Ecto neural progenitor cell (in vitro differentiated cells): ENCODE data around the gene RPH3AL.

ENCODE experiments used
- DNase-seq: peaks from one replicate; pipeline ENCODE4 v3.0.0-alpha.2; 2018; ENCODE audit warnings: low spot score

Gene RPH3AL

GRCh38 chr17:353213-353837 lies 718 bp upstream of the RPH3AL start:
- DNase-seq = no peak

GRCh38 chr17:351875-352420 lies 659 bp downstream of the RPH3AL start:
- DNase-seq = peak; percentile 58

GRCh38 chr17:351449-351738 lies 1.2 kb downstream of the RPH3AL start:
- DNase-seq = no peak

- DNase-seq = no peak
Measured at GRCh38 chr17:350706-351448, 1.7 kb downstream of the RPH3AL start.

- DNase-seq = no peak
Measured at GRCh38 chr17:349666-350065, 2.9 kb downstream of the RPH3AL start.

- DNase-seq = no peak
Measured at GRCh38 chr17:348692-349425, 3.7 kb downstream of the RPH3AL start.

- DNase-seq = no peak
Measured at GRCh38 chr17:348012-348411, 4.6 kb downstream of the RPH3AL start.

- no peak for DNase-seq
Measured at GRCh38 chr17:347309-347899, 5.2 kb downstream of the RPH3AL start.

- DNase-seq = no peak
Measured at GRCh38 chr17:345992-346785, 6.4 kb downstream of the RPH3AL start.

- no peak for DNase-seq
Measured at GRCh38 chr17:345261-345660, 7.3 kb downstream of the RPH3AL start.

GRCh38 chr17:343875-344752 lies 8.5 kb downstream of the RPH3AL start:
- no peak for DNase-seq

- no peak for DNase-seq
Measured at GRCh38 chr17:343211-343610, 9.4 kb downstream of the RPH3AL start.

- no peak for DNase-seq
Measured at GRCh38 chr17:340074-340473, 12.5 kb downstream of the RPH3AL start.

- no peak for DNase-seq
Measured at GRCh38 chr17:339193-340061, 13.2 kb downstream of the RPH3AL start.

GRCh38 chr17:338442-339192 lies 14.0 kb downstream of the RPH3AL start:
- DNase-seq = no peak

- peak; percentile 34 for DNase-seq
Measured at GRCh38 chr17:337866-338265, 14.7 kb downstream of the RPH3AL start.

GRCh38 chr17:337453-337852 lies 15.2 kb downstream of the RPH3AL start:
- no peak for DNase-seq

- DNase-seq = no peak
Measured at GRCh38 chr17:337022-337420, 15.6 kb downstream of the RPH3AL start.
